SK-N-SH treated with all-trans-retinoic acid at 6 μM for 48 hours (cell line): ENCODE data around the gene STC2.

Experiments used
- ARNTL ChIP-seq: fragments of 450-650 bp; formaldehyde crosslinking; IDR thresholded peaks from 2 replicates; pipeline ENCODE4 v1.5.0; 2020; ENCODE audit warnings: low read depth, mild to moderate bottlenecking, moderate library complexity, borderline replicate concordance
- BACH2 ChIP-seq: fragments of 250-450 bp; sonication (Bioruptor Pico); IDR thresholded peaks from 2 replicates; pipeline ENCODE4 v1.9.0; 2021; ENCODE audit warnings: mild to moderate bottlenecking, borderline replicate concordance
- CSDC2 ChIP-seq: fragments of 250-450 bp; sonication (Bioruptor Pico); IDR thresholded peaks from 2 replicates; pipeline ENCODE4 v1.5.0; 2020; ENCODE audit warnings: mild to moderate bottlenecking, moderate library complexity
- CSRNP3 ChIP-seq: fragments of 250-450 bp; sonication (Bioruptor Pico); IDR thresholded peaks from 2 replicates; pipeline ENCODE4 v1.5.1; 2021; ENCODE audit warnings: mild to moderate bottlenecking, moderate library complexity
- ISL1 ChIP-seq: fragments of 250-450 bp; sonication (Bioruptor Pico); IDR thresholded peaks from 2 replicates; pipeline ENCODE4 v2.1.2; 2022; ENCODE audit warnings: mild to moderate bottlenecking, moderate library complexity
- PPARA ChIP-seq: fragments of 250-450 bp; sonication (Bioruptor Pico); IDR thresholded peaks from 2 replicates; pipeline ENCODE4 v1.5.0; 2020; ENCODE audit warnings: mild to moderate bottlenecking, borderline replicate concordance
- RARB ChIP-seq: fragments of 250-450 bp; sonication (Bioruptor Pico); IDR thresholded peaks from 2 replicates; pipeline ENCODE4 v1.8.0; 2021; ENCODE audit warnings: mild to moderate bottlenecking, moderate library complexity
- SNAI2 ChIP-seq: fragments of 250-450 bp; sonication (Bioruptor Pico); IDR thresholded peaks from 2 replicates; pipeline ENCODE4 v1.5.0; 2020; ENCODE audit warnings: mild to moderate bottlenecking, moderate library complexity
- TOX ChIP-seq: fragments of 250-450 bp; sonication (Bioruptor Pico); IDR thresholded peaks from 2 replicates; pipeline ENCODE4 v1.8.0; 2021; ENCODE audit warnings: mild to moderate bottlenecking, moderate library complexity, borderline replicate concordance
- TSHZ2 ChIP-seq: fragments of 250-450 bp; sonication (Bioruptor Pico); IDR thresholded peaks from 2 replicates; pipeline ENCODE4 v1.5.0; 2020; ENCODE audit warnings: mild to moderate bottlenecking, moderate library complexity
- ZC3H10 ChIP-seq: fragments of 250-450 bp; sonication (Bioruptor Pico); IDR thresholded peaks from 2 replicates; pipeline ENCODE4 v1.5.1; 2021; ENCODE audit warnings: mild to moderate bottlenecking, moderate library complexity
- ZFP3 ChIP-seq: fragments of 250-450 bp; sonication (Bioruptor Pico); IDR thresholded peaks from 2 replicates; pipeline ENCODE4 v1.5.0; 2020; ENCODE audit warnings: mild to moderate bottlenecking, moderate library complexity
- ZFP30 ChIP-seq: fragments of 450-650 bp; formaldehyde crosslinking; IDR thresholded peaks from 2 replicates; pipeline ENCODE4 v1.5.0; 2022; ENCODE audit warnings: mild to moderate bottlenecking, moderate library complexity
- TF ChIP-seq, protein P1 (sequence below): fragments of 250-450 bp; sonication (Bioruptor Pico); IDR thresholded peaks from 2 replicates; pipeline ENCODE4 v1.8.0; 2020; ENCODE audit warnings: mild to moderate bottlenecking, moderate library complexity, borderline replicate concordance

DNA sequence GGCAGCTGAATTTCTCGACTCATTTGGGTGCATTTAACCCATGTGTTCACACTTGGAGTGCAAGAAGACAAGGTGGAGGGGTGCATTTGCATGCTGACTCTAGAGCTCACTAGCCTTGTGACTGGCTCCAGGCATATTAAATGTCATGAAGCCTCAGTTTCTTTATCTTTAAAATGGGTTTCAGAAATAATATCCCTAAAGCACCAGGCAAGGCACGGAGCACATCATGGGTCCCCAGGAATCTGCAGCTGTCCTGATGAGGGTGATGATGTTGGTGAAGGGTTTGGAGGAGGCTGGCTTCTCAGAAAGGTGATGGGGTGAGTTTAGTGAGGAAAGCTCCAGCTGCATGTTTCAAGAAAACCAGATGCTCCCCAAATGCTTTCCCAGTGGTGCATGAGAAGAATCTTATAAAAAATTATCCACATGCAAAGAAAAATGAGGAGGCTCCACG lies 14.8 kb downstream of the STC2 start:
- TF ChIP-seq ZFP3 (CRISPR knock-in tag) (no peak), RARB (CRISPR knock-in tag) (no peak), TSHZ2 (no peak), SNAI2 (CRISPR knock-in tag) (no peak), PPARA (CRISPR knock-in tag) (no peak), BACH2 (CRISPR knock-in tag) (no peak), ARNTL (CRISPR knock-in tag) (no peak), CSRNP3 (no peak), ZFP30 (CRISPR knock-in tag) (no peak), ZC3H10 (CRISPR knock-in tag) (no peak), CSDC2 (CRISPR knock-in tag) (no peak), ISL1 (CRISPR knock-in tag) (no peak), TOX (CRISPR knock-in tag) (no peak)
- TF ChIP-seq, protein P1, sequence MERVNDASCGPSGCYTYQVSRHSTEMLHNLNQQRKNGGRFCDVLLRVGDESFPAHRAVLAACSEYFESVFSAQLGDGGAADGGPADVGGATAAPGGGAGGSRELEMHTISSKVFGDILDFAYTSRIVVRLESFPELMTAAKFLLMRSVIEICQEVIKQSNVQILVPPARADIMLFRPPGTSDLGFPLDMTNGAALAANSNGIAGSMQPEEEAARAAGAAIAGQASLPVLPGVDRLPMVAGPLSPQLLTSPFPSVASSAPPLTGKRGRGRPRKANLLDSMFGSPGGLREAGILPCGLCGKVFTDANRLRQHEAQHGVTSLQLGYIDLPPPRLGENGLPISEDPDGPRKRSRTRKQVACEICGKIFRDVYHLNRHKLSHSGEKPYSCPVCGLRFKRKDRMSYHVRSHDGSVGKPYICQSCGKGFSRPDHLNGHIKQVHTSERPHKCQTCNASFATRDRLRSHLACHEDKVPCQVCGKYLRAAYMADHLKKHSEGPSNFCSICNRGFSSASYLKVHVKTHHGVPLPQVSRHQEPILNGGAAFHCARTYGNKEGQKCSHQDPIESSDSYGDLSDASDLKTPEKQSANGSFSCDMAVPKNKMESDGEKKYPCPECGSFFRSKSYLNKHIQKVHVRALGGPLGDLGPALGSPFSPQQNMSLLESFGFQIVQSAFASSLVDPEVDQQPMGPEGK (CRISPR knock-in tag), result no peak
